ENCODE data around the gene PAQR5. TPM values are rescaled to one million over a fixed set of nuclear protein-coding genes. Genes with fewer than 3 reads are reported as not detected.

Gene PAQR5
- total RNA-seq, 1 donor from 2014 or later, result not detected

DNA sequence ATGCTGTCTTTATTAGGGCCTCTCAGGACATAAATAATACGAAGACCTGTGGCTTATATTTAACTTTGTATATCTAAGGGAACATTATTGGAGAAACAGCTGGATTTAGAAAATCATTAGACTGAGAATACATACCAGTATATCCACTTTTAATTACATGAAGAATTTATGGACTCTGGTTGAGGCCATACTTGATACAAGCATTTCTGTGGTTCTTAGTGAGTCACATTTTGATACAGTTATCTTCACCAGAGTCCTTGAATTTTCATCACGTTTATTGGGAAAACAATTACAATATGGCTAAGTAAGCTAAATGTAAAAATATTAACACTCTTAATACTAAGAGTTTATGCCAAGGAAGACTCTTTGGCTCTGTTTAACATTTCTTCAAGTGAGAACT lies 125.3 kb downstream of the PAQR5 start:
- Mint-ChIP-seq H3K4me3 (no peak overlapping the region), H3K4me1 (no peaks in the 10 kb centered on the region), H3K27ac (no peak overlapping the region), H3K27me3 (no peaks in the 10 kb centered on the region), H3K9me3 (no peaks in the 10 kb centered on the region), H3K36me3 (ENCODE audit: low read depth) (no peaks in the 10 kb centered on the region)
- ChIA-PET CTCF (no interaction called here), POLR2A (no interaction called here)
- no peak for DNase-seq
- intact Hi-C loops (cut with micrococcal nuclease), result no loop called here
- TF ChIP-seq, protein P1, sequence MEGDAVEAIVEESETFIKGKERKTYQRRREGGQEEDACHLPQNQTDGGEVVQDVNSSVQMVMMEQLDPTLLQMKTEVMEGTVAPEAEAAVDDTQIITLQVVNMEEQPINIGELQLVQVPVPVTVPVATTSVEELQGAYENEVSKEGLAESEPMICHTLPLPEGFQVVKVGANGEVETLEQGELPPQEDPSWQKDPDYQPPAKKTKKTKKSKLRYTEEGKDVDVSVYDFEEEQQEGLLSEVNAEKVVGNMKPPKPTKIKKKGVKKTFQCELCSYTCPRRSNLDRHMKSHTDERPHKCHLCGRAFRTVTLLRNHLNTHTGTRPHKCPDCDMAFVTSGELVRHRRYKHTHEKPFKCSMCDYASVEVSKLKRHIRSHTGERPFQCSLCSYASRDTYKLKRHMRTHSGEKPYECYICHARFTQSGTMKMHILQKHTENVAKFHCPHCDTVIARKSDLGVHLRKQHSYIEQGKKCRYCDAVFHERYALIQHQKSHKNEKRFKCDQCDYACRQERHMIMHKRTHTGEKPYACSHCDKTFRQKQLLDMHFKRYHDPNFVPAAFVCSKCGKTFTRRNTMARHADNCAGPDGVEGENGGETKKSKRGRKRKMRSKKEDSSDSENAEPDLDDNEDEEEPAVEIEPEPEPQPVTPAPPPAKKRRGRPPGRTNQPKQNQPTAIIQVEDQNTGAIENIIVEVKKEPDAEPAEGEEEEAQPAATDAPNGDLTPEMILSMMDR (IDR thresholded peaks at IDR 0.05), result no peak
- no peak for ATAC-seq (ENCODE audit: low read depth)

DNA sequence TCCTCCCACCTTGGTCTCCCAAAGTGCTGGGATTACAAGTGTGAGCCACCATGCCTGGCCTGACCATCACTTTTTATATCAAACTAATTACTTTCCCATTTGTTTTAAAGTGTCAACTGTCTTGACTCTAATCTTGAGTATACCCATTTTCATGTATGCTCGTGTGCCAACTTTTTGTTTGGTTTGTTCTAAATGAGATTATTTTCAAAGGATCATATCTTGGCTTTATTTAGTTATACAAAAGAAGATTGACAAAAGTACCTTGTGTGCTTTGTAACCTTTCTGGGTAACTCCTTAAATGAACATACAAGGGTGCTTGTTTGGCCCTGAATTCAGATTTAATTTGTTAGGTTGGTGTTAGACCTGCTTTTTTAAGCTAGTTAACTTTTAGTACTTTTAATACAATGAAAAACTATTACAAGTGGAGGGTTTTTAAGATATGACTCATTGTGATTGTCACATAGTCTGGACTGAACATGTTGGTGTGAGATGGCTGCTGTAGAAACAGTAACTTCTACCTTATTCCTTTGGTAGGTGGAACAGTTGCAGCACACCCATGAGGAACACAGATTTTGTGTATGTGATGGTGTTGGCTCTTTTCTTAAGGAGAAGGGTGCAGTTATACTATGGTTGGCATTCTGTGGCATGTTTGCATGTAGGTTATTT lies 126.2 kb downstream of the PAQR5 start:
- no peaks in the 10 kb centered on the region for H3K9me3 Mint-ChIP-seq
- no peaks in the 10 kb centered on the region for H3K4me1 Mint-ChIP-seq
- ChIA-PET CTCF (no interaction called here), POLR2A (no interaction called here)
- DNase-seq (no peak), ATAC-seq (ENCODE audit: low read depth) (no peak)
- TF ChIP-seq, protein P1 (IDR thresholded peaks at IDR 0.05), result no peak
- no peaks in the 10 kb centered on the region for H3K36me3 Mint-ChIP-seq (ENCODE audit: low read depth)
- H3K27me3 Mint-ChIP-seq, result no peaks in the 10 kb centered on the region
- no peak overlapping the region for H3K27ac Mint-ChIP-seq
- H3K4me3 Mint-ChIP-seq, result no peak overlapping the region
- intact Hi-C loops (cut with micrococcal nuclease), result no loop called here

GRCh38 chr15:69433831-69434230 lies 135.1 kb downstream of the PAQR5 start:
- intact Hi-C loops (cut with micrococcal nuclease), result no loop called here
- ChIA-PET POLR2A (interaction anchor here (1.5 kb wide), 1 partner anchor 19 kb away, joined by 3 read pairs; the partner anchor contains the start of gene RPLP1), CTCF (no interaction called here)
- H3K27ac Mint-ChIP-seq, result no peak overlapping the region
- H3K9me3 Mint-ChIP-seq, result no peaks in the 10 kb centered on the region
- DNase-seq (no peak), ATAC-seq (ENCODE audit: low read depth) (no peak)
- no peaks in the 10 kb centered on the region for H3K27me3 Mint-ChIP-seq
- no peak overlapping the region for H3K4me3 Mint-ChIP-seq
- no peaks in the 10 kb centered on the region for H3K4me1 Mint-ChIP-seq
- TF ChIP-seq, protein P1 (IDR thresholded peaks at IDR 0.05), result no peak
- no peaks in the 10 kb centered on the region for H3K36me3 Mint-ChIP-seq (ENCODE audit: low read depth)

GRCh38 chr15:69434238-69434637 lies 135.5 kb downstream of the PAQR5 start:
- ATAC-seq (ENCODE audit: low read depth) (no peak), DNase-seq (no peak)
- intact Hi-C loops (cut with micrococcal nuclease), result no loop called here
- CTCF ChIA-PET, result no interaction called here
- no peaks in the 10 kb centered on the region for H3K4me1 Mint-ChIP-seq
- no peaks in the 10 kb centered on the region for H3K36me3 Mint-ChIP-seq (ENCODE audit: low read depth)
- POLR2A ChIA-PET, result interaction anchor here (1.5 kb wide), 1 partner anchor 19 kb away, joined by 3 read pairs; the partner anchor contains the start of gene RPLP1
- no peak overlapping the region for H3K4me3 Mint-ChIP-seq
- no peak overlapping the region for H3K27ac Mint-ChIP-seq
- H3K9me3 Mint-ChIP-seq, result no peaks in the 10 kb centered on the region
- no peaks in the 10 kb centered on the region for H3K27me3 Mint-ChIP-seq
- TF ChIP-seq, protein P1 (IDR thresholded peaks at IDR 0.05), result no peak

DNA sequence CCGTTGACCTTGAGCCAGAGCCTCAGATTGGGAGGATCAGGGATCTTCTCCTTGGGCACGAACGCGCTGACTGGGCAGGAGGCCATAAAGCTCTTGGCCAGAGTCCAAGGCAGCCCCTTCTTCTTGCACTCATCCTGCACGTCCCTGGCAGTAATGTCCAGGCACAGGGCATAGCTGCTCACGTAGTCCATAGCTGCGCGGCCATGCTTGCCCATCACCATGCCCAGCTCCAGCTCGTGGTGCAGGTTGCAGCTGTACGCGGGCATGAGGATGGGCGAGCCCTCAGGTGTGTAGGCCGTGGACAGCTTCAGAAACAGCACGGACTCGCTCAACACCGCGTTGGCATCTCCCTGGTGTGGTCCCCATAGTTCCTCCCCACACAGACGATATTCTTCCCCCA lies 136.0 kb downstream of the PAQR5 start:
- no peak overlapping the region for H3K27ac Mint-ChIP-seq
- H3K27me3 Mint-ChIP-seq, result no peaks in the 10 kb centered on the region
- CTCF ChIA-PET, result no interaction called here
- ATAC-seq (ENCODE audit: low read depth) (no peak), DNase-seq (no peak)
- H3K4me3 Mint-ChIP-seq, result no peak overlapping the region
- TF ChIP-seq, protein P1 (IDR thresholded peaks at IDR 0.05), result no peak
- H3K9me3 Mint-ChIP-seq, result no peaks in the 10 kb centered on the region
- intact Hi-C loops (cut with micrococcal nuclease), result no loop called here
- POLR2A ChIA-PET, result interaction anchor here (1.5 kb wide), 1 partner anchor 18 kb away, joined by 3 read pairs; the partner anchor contains the start of gene RPLP1
- no peaks in the 10 kb centered on the region for H3K36me3 Mint-ChIP-seq (ENCODE audit: low read depth)
- no peaks in the 10 kb centered on the region for H3K4me1 Mint-ChIP-seq

Measured in activated B cell treated with CpG ODN at 0.5 μM for 24 hours (primary cell).